EH (cell line): ENCODE data around the gene ASB3.

Experiments used
- DNase-seq: peaks from one replicate; pipeline ENCODE4 v3.0.0-alpha.2; 2015; ENCODE audit warnings: low read depth

ASB3 gene

GRCh38 chr2:53654396-53654795 is 132.4 kb downstream of the ASB3 start:
- no peak for DNase-seq

- no peak for DNase-seq
These were observed 134.6 kb downstream of the ASB3 start for GRCh38 chr2:53652131-53652530.

- no peak for DNase-seq
These were observed 140.0 kb downstream of the ASB3 start for GRCh38 chr2:53646788-53647187.

GRCh38 chr2:53641290-53641689 is 145.5 kb downstream of the ASB3 start:
- DNase-seq: no peak

GRCh38 chr2:53640466-53640865 is 146.3 kb downstream of the ASB3 start:
- DNase-seq: peak; percentile 61

- DNase-seq: peak; percentile 72
These were observed 150.2 kb downstream of the ASB3 start for GRCh38 chr2:53636596-53636995.

- no peak for DNase-seq
These were observed 150.6 kb downstream of the ASB3 start for GRCh38 chr2:53636109-53636508.

- DNase-seq: no peak
These were observed 151.1 kb downstream of the ASB3 start for GRCh38 chr2:53635694-53636093.

- DNase-seq: peak; percentile 78
These were observed 153.3 kb downstream of the ASB3 start for GRCh38 chr2:53633441-53633840.

- DNase-seq: peak; percentile 86
These were observed 154.0 kb downstream of the ASB3 start for GRCh38 chr2:53632714-53633113.

- DNase-seq: no peak
These were observed 154.7 kb downstream of the ASB3 start for GRCh38 chr2:53632126-53632460.

- no peak for DNase-seq
These were observed 155.2 kb downstream of the ASB3 start for GRCh38 chr2:53631313-53632125.

- peak; percentile 39 for DNase-seq
These were observed 156.6 kb downstream of the ASB3 start for GRCh38 chr2:53630026-53630606.

- DNase-seq: peak; percentile 8
These were observed 157.3 kb downstream of the ASB3 start for GRCh38 chr2:53629501-53629900.

- no peak for DNase-seq
These were observed 157.8 kb downstream of the ASB3 start for GRCh38 chr2:53629001-53629400.

- no peak for DNase-seq
These were observed 164.6 kb downstream of the ASB3 start for GRCh38 chr2:53622141-53622540.

GRCh38 chr2:53620981-53621380 is 165.8 kb downstream of the ASB3 start:
- no peak for DNase-seq
